Endothelial cell of umbilical vein (primary cell): Measurements from ENCODE around the gene GPR37L1. TPM values are rescaled to one million over a fixed set of nuclear protein-coding genes. Genes with fewer than 3 reads are reported as not detected.
A peak's percentile ranks its signal among the peaks of the same experiment; 100 is the strongest.

ENCODE experiments used
- BruUV-seq: library from RNA; stranded (reverse); fragments of 400-500 nt; replicated peaks from 2 replicates; lab custom pipeline; 2021; lab: Mats Ljungman, UMichigan
- CTCF ChIA-PET: fragments of 300-600, 350-600 bp; sonication (Branson Sonifier 250); formaldehyde crosslinking; loops from one replicate; lab custom pipeline; 2021; ENCODE audit warnings: antibody characterized with exemption, inconsistent platforms; lab: Charles Lee
- POLR2A ChIA-PET: fragments of 300-600, 350-600 bp; sonication (Branson Sonifier 250); formaldehyde crosslinking; loops from one replicate; lab custom pipeline; 2021; ENCODE audit warnings: antibody characterized with exemption, inconsistent platforms; lab: Charles Lee
- DNase-seq: peaks from one replicate; pipeline ENCODE4 v3.0.0-alpha.2; 2011; ENCODE audit warnings: low read depth, low spot score
- FAIRE-seq: peaks from 2 replicates; lab custom pipeline; 2011; peaks lifted over from hg19 to GRCh38; lab: Jason Lieb, UNC
- H2AFZ ChIP-seq: 2 replicates; pipeline ENCODE4 v1.6.0; 2012; ENCODE audit warnings: low read depth, low read length, control low read depth, inconsistent platforms
- H3K27ac ChIP-seq: 2 replicates; pipeline ENCODE4 v1.5.1; 2011; ENCODE audit warnings: low read depth, mild to moderate bottlenecking, control low read depth, low read length, moderate library complexity; ENCODE audit not compliant: insufficient read depth
- H3K27me3 ChIP-seq, 2 experiments: 2 replicates each; pipeline versions ENCODE4 v1.6.0 to v1.6.1; 2011; ENCODE audit warnings: low read length in 2 of 2, mixed read lengths in 1 of 2; ENCODE audit not compliant: control insufficient read depth in 2 of 2, insufficient read depth in 2 of 2
- H3K36me3 ChIP-seq, 2 experiments: 2 replicates in 1 of 2; 3 replicates in 1 of 2; pipeline ENCODE4 v1.5.1; 2011; ENCODE audit warnings: low read length in 2 of 2, mild to moderate bottlenecking in 1 of 2, moderate library complexity in 1 of 2; ENCODE audit not compliant: control insufficient read depth in 2 of 2, insufficient read depth in 2 of 2; ENCODE audit errors: extremely low read depth in 1 of 2
- H3K4me1 ChIP-seq: 3 replicates; pipeline ENCODE4 v1.5.1; 2011; ENCODE audit warnings: mild to moderate bottlenecking, low read length; ENCODE audit not compliant: control insufficient read depth, insufficient read depth; ENCODE audit errors: extremely low read depth
- H3K4me2 ChIP-seq: 2 replicates; pipeline ENCODE4 v1.6.1; 2011; ENCODE audit warnings: low read length, control low read depth, mixed read lengths; ENCODE audit not compliant: insufficient read depth
- H3K4me3 ChIP-seq, 3 experiments: fragments of 200-600 bp in 1 of 3; sonication (generic), shearing (Covaris generic) in 1 of 3; replicated peaks in 1 of 3; 2 replicates each; pipeline ENCODE4 v1.5.1; 2011 to 2016; ENCODE audit warnings: control low read depth in 3 of 3, low read length in 3 of 3, mild to moderate bottlenecking in 2 of 3, inconsistent platforms in 1 of 3, low read depth in 1 of 3, moderate library complexity in 1 of 3; ENCODE audit not compliant: insufficient read depth in 1 of 3
- H3K79me2 ChIP-seq: 2 replicates; pipeline ENCODE4 v1.6.0; 2012; ENCODE audit warnings: low read length, inconsistent platforms; ENCODE audit not compliant: control insufficient read depth, insufficient read depth
- H3K9ac ChIP-seq: replicated peaks from 2 replicates; pipeline ENCODE3; 2011; ENCODE audit warnings: low read length, control low read depth; ENCODE audit not compliant: insufficient read depth; ENCODE audit errors: extremely low read depth
- H3K9me1 ChIP-seq: replicated peaks from 3 replicates; pipeline ENCODE4 v1.6.0; 2011; ENCODE audit warnings: mild to moderate bottlenecking, low read length; ENCODE audit not compliant: control insufficient read depth, insufficient read depth; ENCODE audit errors: extremely low read depth
- H3K9me3 ChIP-seq: replicated peaks from 2 replicates; pipeline ENCODE4 v1.5.1; 2012; ENCODE audit warnings: low read length, inconsistent platforms; ENCODE audit not compliant: control insufficient read depth, insufficient read depth
- H4K20me1 ChIP-seq: replicated peaks from 2 replicates; pipeline ENCODE3; 2011; ENCODE audit warnings: mild to moderate bottlenecking, low read length; ENCODE audit not compliant: control insufficient read depth, insufficient read depth; ENCODE audit errors: extremely low read depth
- EZH2 ChIP-seq: IDR thresholded peaks from 2 replicates; pipeline ENCODE4 v1.6.1; 2012; ENCODE audit warnings: borderline replicate concordance, low read depth, mild to moderate bottlenecking, moderate library complexity, low read length, inconsistent platforms; ENCODE audit not compliant: severe bottlenecking
- FOS ChIP-seq: IDR thresholded peaks from 2 replicates; pipeline ENCODE4 v1.6.1; 2011; ENCODE audit warnings: mild to moderate bottlenecking, low read length, moderate library complexity, borderline replicate concordance; ENCODE audit not compliant: insufficient read depth
- GATA2 ChIP-seq: IDR thresholded peaks from 2 replicates; pipeline ENCODE4 v1.7.0; 2011; ENCODE audit warnings: low read depth, mild to moderate bottlenecking, moderate library complexity, mixed read lengths, low read length; ENCODE audit not compliant: insufficient read length, insufficient read depth
- JUN ChIP-seq: IDR thresholded peaks from 2 replicates; pipeline ENCODE4 v1.6.1; 2011; ENCODE audit warnings: borderline replicate concordance, low read depth; ENCODE audit not compliant: insufficient read length, insufficient read depth
- MYC ChIP-seq: IDR thresholded peaks from one replicate; pipeline ENCODE4 v1.6.1; 2011; ENCODE audit warnings: mild to moderate bottlenecking, low read depth, low read length
- POLR2A ChIP-seq: IDR thresholded peaks from 2 replicates; pipeline ENCODE4 v1.6.1; 2012; ENCODE audit warnings: low read depth, mild to moderate bottlenecking, control low read depth, low read length
- POLR2AphosphoS5 ChIP-seq: IDR thresholded peaks from 2 replicates; pipeline ENCODE4 v1.6.1; 2012; ENCODE audit warnings: low read depth, mild to moderate bottlenecking, control low read depth, low read length, moderate library complexity; ENCODE audit not compliant: insufficient read depth
- dilution Hi-C: fragments of 300-500 bp; cut with MboI; formaldehyde crosslinking; loops from one replicate; pipeline ENCODE4 v1.15.0; 2019; ENCODE audit warnings: low sequenced_read_pairs; ENCODE audit not compliant: extremely low pct_ligation_motif_present
- intact Hi-C: fragments of 100-400 bp; cut with micrococcal nuclease; formaldehyde crosslinking; loops from one replicate; pipeline ENCODE4 v1.10.0; 2022
- polyA plus RNA-seq, 4 experiments: library from polyadenylated mRNA; depleted of rRNA in 3 of 4; stranded (reverse) in 3 of 4; unstranded in 1 of 4; fragments of >200 nt; gene quantifications; 2 replicates each; pipeline versions ENCODE4 v1.2.1 to v1.2.3, GENCODE V29; 2011 to 2012; ENCODE audit warnings: missing spikeins in 1 of 4
- total RNA-seq: library from RNA; stranded (reverse); gene quantifications from 2 replicates; pipeline ENCODE4 v1.2.3, GENCODE V29; 2021
- TF ChIP-seq, protein P1 (sequence below), 2 donors: IDR thresholded peaks; 1 replicate in 1 of 2; 2 replicates in 1 of 2; pipeline ENCODE4 v1.5.1; 2011; ENCODE audit warnings: low read length in 2 of 2, mild to moderate bottlenecking in 2 of 2, moderate library complexity in 2 of 2, control low read depth in 1 of 2, inconsistent platforms in 1 of 2, low read depth in 1 of 2; ENCODE audit not compliant: insufficient read depth in 1 of 2; ENCODE audit errors: extremely low read depth in 1 of 2
- TF ChIP-seq, protein P2 (sequence below): IDR thresholded peaks from 2 replicates; pipeline ENCODE4 v1.6.1; 2011; ENCODE audit not compliant: insufficient read depth, insufficient read length

The GPR37L1 gene
- total and polyA plus RNA-seq, 2 donors (not counting 3 experiments of a cell fraction or from before 2014, with no cell fraction given) = not detected

GRCh38 chr1:202161151-202162046 lies 38.7 kb downstream of the GPR37L1 start:
- no TSS peak for BruUV-seq
- Histone ChIP-seq H3K9me1 (no peaks in the 10 kb centered on the region), H2AFZ (peak overlapping the region; percentile 28), H3K4me2 (no peak overlapping the region), H3K4me3 (no peak overlapping the region), H3K9ac (no peak overlapping the region), H3K36me3 (no peaks in the 10 kb centered on the region), H3K9me3 (no peaks in the 10 kb centered on the region), H4K20me1 (no peaks in the 10 kb centered on the region), H3K79me2 (no peaks in the 10 kb centered on the region), H3K27me3 (no peaks in the 10 kb centered on the region), H3K27ac (no peak overlapping the region), H3K4me1 (peaks cover 7% of the 10 kb centered on the region)
- TF ChIP-seq GATA2 = no peak
- no peak for TF ChIP-seq POLR2AphosphoS5
- TF ChIP-seq POLR2A = no peak
- TF ChIP-seq, protein P1, sequence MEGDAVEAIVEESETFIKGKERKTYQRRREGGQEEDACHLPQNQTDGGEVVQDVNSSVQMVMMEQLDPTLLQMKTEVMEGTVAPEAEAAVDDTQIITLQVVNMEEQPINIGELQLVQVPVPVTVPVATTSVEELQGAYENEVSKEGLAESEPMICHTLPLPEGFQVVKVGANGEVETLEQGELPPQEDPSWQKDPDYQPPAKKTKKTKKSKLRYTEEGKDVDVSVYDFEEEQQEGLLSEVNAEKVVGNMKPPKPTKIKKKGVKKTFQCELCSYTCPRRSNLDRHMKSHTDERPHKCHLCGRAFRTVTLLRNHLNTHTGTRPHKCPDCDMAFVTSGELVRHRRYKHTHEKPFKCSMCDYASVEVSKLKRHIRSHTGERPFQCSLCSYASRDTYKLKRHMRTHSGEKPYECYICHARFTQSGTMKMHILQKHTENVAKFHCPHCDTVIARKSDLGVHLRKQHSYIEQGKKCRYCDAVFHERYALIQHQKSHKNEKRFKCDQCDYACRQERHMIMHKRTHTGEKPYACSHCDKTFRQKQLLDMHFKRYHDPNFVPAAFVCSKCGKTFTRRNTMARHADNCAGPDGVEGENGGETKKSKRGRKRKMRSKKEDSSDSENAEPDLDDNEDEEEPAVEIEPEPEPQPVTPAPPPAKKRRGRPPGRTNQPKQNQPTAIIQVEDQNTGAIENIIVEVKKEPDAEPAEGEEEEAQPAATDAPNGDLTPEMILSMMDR (IDR thresholded peaks at IDR 0.05; ENCODE audit: extremely low read depth in 1 of 2, insufficient read depth in 1 of 2, low read depth in 1 of 2, low read length in 2 of 2) = no peak
- no peak for TF ChIP-seq FOS
- TF ChIP-seq, protein P2, sequence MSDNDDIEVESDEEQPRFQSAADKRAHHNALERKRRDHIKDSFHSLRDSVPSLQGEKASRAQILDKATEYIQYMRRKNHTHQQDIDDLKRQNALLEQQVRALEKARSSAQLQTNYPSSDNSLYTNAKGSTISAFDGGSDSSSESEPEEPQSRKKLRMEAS = no peak
- TF ChIP-seq EZH2 = no peak
- TF ChIP-seq JUN = no peak
- no peak for TF ChIP-seq MYC
- dilution Hi-C loops (no loop called here), intact Hi-C loops (no loop called here)
- ChIA-PET CTCF (interaction anchor here (1.6 kb wide), 1 partner anchor 18 kb away, joined by 4 read pairs; no protein-coding TSS in a partner anchor), POLR2A (no interaction called here)
- no peak for FAIRE-seq
- no peak for DNase-seq
